HG03108 (cell line): ENCODE data around the gene MYO1A.
"Not testable (repeated sequence)": the region's sequence is repeated elsewhere in the genome, so short reads cannot be mapped to it uniquely, and the experiment has no call there.

Experiments
- ATAC-seq: cut with Tn5 transposase; IDR thresholded peaks from one replicate; pipeline ENCODE4 v1.9.1; 2021; ENCODE audit warnings: moderate library complexity; ENCODE audit not compliant: unreplicated experiment

The MYO1A gene

DNA sequence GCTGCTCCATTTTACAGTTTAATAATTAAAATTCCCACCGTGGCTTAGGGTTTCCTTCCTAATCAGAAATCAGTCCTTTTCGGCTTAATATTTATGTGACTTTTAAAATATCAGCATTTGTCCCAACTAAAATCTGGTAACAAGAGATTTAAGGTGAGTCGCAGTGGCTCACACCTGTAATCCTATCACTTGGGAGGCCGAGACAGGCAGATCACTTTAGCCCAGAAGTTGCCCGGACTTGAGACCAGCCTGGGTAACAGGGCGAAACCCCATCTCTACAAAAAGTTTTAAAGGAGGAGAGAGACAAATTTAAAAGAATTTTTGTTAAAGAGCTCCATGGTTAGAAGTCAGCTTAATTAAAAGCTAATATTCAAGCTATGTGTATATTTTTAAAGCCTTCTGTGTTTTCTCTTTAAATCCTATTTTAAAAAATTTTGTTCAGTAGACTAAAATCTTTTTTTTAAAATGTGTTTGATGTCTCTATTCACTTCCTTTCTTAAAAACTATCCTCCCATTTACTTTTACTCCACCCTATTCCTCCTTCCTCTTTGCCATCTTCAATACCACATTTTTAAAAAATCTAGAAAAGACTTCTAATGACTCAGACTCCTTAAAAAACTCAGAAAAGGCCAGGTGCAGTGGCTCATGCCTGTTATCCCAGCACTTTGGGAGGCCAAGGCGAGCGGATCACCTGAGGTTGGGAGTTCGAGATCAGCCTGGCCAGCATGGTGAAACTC, 29.8 kb downstream of the MYO1A start:
- no peak for ATAC-seq

DNA sequence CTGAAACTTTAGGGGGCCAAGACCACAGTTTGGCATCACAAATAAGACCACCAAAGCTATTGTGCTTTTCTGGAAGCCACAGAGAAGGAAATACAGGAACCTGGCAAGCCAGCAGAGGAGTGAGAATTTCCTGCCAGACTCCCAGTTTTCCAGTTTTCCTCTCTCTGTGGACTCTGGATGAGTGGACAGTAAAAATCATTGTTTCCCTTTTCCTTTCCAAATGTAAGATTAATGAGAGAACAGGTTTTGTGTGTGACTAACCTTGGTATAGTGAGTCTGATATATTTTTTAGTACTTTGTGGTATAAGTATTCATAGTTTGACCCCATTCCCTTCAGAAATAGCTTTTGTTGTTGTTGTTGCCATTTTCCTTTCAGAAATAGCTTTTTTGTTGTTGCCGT, 31.0 kb downstream of the MYO1A start:
- ATAC-seq, result no peak

DNA sequence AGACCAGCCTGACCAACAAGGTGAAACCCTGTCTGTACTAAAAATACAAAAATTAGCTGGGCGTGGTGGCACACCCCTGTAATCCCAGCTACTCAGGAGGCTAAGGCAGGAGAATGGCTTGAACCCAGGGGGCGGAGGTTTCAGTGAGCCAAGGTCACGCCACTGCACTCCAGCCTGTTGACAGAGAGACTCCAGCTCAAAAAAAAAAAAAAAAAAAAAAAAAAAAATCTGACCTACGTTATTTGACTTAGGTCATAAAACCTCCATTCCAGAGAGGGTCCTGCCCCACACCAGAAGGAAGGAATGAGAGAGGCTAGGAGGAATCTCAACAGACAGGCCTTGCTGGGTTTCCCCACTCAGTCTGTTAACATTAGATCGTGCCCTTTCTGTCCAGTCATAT, 31.6 kb downstream of the MYO1A start:
- not testable (repeated sequence) for ATAC-seq

DNA sequence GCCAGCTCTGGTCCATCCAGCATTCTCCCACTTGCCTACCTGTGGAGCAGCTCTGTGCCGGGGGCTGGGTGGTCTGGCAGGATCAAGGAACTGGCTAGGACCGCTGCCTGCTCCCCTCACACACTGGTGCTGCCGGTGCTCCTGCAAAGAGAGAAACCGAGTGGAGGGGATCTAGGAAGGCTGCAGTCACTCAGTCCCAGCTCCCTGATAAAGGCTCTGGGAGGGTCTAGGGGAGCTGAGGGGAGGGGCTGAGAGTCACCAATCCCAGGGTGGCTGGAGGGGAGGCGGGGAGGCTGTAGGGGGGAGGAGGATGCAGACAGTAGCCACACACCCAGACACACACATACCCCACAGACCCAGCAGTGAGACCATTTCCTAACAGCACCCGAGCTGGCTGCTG, 33.6 kb downstream of the MYO1A start, which contains the start of gene TAC3:
Gene TAC3 (minus strand): TSS at position 182 of the 400 bp plus-strand sequence. CDS start 732 bp downstream, outside the sequence.
- ATAC-seq, result no peak

DNA sequence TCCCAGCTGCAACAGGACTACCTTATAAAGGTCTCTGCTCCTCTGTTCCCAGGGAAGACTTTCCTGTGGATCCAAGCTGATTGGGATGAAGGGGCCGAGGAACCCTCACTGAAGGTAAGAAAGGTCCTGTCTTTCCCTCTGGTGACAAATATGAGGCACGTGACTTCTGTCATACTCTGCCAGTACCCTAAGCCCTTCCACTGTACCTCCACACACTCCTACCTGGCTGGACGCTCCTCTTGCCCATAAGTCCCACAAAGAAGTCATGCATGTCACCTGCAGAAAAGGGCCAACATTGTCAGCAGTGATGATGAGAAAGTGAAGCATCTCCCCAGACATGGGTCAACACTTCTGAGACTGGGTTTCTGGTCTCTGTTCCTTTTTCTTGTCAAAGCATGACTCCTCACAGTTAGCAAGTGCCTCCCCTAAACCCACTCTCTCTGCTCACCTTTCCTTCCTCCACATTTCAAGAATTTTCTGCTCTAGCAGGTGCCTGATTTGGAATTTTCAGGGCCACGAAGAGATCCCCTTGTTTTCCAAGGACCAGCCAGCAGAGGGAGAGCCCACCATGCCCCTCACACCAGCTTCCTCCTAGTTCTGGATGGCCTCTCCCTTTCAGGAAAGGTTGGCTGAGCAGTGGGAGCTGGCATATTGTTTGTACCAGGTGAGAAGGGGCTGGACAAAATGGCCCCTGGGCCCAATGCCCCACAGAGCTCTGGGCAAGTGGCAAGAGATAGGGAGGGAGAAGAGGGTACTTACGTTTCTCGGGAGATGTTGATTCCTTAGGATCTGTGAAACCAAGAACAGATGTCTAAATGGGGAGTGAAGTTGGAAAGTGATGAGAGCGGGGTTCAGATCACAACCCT, 37.1 kb downstream of the MYO1A start:
- ATAC-seq, result peak; percentile 87

DNA sequence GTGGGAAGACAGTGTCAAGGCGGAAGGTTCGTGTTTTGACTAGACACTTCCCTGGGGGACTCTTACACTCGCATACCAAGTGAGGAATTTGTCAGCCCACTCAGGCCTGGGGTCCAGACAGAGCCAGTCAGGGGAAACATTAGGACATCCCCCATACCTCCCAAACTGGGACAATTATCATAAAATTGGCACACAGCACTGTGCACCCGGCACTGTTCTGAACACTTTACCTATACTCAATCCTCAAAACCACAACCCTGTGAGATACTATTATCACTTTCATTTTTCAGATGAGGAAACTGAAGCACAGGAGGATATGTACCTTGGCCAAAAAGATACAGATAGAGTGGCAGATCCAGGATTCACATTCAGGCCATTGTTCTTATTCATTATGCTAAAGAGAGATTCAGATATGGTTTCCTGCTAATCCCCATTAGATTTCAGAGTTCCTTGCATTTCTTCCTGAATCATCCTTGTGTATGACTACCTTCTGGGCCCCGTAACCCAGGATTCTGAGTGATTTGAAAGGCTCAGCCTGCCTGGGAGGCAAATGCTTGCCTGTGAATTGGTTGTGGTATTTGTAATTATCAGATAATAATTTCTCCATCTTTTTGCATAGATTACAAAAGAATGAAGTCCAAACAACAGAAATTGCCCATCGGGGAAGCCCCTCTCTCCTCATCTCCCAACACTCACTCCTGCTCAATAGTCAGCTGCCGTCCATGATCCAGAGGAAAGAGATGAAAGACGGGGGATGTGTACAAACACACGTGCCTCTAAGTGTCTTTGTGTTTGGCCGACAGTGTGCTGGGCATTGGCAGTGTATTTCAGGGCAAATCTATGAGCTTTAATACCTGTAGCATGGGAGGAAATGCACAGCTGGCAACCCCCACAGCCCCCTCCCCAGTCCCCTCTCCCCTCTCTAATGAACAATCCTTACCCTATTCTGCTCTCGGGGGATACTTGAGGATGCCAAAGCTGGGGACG, 38.2 kb downstream of the MYO1A start:
- ATAC-seq, result no peak

DNA sequence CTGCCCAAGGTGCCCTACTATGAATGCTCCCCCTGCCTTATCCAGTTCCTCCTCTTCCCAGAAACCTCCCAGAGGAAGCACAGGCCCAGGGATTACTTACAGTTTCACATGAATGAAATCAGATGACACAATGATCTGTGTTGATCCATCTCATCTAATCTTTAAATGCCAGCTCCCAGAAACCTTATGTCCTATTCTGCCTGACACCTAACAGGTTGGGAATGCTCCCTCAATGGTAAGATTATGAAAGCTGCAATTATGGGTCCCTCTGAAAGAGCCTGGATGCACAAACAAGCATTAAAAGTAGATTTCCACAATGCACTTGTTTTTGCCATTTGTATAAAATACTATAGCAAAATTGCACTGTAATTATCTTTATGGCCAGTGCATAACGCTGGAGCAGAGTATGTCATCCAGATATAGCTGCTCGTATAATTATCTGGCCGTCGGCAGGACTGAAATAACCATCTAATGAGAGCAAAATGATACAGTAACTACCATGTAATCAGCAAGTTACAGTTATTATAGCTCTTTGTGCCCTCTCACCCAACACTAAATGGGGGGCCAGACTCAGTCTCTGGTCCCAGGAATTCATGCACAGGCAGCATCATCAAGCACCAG, 39.2 kb downstream of the MYO1A start:
- ATAC-seq, result no peak

DNA sequence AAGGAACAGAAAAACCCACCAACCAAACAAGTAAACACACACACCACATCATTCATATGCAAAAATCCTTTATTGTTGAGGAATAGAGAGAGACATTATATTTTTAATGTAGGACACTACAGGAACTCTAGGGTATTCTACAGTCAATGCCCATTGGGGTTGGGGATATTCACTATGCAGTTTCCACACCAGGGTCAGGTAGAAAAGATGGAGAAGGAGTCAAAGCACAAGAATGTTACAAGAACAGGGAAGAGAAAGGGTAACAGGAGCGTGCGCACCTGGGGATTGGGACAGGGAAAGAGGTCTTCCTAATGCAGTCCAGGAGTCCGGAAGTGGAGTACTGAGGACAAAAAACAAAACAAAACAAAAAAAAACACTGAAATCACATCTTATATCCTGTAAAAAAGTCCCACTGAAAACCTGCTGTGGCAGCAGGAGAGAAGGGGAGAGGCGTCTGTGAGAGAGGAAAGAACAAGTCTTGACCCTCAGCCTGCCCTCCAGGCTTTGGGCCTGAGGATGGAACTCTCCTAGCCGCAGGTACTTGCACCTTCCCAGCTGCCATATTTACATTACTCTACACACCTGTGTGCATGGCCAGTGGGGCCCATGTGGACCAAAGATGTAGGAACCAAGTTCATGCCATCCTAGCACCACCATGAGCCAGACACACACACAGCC, 39.8 kb downstream of the MYO1A start:
- ATAC-seq, result no peak

DNA sequence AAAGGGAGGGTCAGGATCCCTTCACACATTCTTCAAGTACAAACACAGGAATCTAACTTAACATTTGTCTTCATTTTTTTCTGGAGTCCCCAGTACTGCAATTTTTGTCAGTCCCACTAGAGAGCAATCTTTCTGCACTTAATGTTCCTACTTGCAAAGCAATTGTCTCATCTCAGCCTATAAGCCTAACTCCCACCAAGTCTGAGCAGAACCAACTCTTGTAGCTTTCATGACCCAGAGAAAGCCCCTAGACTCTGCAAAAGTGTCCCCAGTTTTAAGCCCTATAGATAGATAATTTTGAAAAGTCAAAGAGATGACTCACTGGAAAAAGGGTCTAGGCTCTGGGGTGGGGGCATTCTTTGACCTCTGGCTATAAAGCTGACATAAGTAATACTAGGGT, 41.8 kb downstream of the MYO1A start:
- no peak for ATAC-seq

DNA sequence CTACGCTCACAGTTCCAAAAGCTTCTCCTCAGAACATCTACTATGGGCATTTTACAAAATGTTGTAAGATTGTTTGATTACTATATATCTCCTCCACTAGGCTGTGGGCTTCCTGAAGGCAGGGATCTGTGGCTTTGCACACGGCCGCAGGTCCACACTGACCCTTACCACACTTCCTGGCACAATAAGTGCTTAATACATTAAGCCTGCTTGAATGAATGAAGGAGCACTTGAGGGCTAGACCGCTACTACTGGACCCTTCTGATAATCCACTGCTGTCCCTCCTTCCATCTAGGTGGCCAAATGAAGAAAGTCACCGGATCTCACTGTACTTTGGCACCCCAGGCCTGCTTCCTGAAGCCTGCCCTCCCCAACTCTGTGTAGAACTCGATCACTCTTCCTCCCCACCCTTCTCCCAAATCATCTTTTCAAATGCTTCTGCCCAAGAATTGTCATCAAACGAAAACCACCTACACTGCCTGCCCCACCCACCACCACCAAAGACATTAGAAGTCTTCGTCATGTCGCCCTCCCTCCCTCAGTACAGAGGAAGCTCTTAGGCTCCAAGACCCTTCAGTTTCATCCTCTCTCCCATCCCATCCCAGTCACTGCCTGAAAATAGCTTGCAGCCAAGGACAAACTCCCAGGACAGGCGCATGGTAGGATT, 43.0 kb downstream of the MYO1A start:
- no peak for ATAC-seq

DNA sequence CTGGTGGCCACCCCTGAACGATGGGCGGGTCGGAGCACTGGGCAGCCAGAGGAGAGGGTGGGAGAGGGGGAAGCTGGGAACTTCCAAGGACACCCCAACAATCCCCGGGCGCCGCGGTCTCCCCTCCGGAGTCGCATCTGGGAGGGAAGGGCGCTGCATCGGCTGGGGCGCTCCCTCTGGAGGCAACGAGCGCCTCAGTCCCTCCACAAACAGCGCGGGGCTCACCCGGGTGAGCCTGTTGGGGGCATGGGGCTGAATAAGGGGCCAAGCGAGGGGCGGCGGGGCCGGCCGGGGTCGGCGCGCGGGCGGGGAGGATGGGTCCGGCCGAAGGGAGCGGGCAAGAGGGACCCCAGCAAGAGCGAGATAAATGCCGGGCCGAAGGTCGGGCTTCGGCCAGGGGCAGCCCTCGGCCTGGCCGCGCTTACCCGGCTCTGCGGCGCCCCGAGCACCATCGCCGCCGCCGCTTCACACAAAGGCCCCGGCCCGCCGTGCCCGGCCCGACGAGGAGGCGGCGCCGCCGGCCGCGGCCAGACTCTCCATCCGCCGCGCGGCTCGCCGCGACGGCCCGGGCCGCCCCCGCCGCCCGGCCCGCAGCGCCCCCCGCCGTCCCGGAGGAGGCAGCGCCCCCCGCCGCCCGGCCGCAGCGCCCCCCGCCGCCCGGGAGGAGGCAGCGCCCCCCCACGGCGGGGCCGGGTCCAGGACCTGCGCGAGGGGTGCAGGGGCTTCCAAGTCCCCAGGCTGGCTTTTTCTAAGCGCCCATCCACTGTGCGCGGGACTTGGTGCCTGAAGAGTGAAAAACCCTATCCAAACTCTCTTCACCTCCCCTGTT, 43.7 kb downstream of the MYO1A start, which contains the start of gene ZBTB39:
Gene ZBTB39 (minus strand): TSS at position 567 of the 829 bp plus-strand sequence. CDS start 1,629 bp downstream, outside the sequence.
- ATAC-seq, result peak; percentile 60

DNA sequence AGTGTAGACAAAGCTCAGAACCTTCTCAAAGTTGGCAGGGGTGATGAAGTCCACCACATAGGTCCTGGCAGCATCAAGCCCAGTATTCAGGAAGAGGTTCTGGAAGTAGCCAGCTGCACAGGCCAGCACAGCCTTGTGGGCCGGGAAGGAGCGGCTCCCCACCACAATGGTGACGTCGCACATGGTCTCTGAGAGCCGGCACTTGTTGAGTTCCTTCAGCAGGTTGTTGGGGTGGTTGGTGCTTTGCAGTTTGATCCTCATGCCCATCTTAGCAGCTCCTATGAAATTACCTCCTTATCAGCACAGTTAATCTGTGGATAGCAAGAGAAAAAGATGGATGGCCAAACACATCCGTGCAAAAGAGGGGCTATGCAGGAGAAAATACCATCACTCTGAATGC, 45.3 kb downstream of the MYO1A start:
- no peak for ATAC-seq

DNA sequence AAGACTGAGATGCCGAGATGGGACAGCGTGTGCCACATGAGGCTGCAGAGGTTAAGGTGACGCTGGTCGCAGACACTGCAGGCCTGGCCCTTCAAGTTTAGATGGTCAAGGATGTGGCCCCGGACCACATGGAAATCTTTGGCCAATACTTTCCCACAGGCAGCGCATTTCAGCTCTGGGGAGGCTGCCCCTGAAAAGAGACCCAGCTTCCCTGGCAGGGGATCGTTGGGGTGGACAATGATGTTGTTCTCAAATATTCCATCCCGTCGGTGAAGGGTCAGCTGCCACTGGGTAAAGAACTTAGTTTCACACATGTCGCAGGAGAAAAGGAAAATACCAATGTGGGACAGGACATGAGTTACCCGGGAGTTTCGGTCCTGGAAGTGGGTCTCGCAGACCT, 46.5 kb downstream of the MYO1A start:
- ATAC-seq, result no peak

DNA sequence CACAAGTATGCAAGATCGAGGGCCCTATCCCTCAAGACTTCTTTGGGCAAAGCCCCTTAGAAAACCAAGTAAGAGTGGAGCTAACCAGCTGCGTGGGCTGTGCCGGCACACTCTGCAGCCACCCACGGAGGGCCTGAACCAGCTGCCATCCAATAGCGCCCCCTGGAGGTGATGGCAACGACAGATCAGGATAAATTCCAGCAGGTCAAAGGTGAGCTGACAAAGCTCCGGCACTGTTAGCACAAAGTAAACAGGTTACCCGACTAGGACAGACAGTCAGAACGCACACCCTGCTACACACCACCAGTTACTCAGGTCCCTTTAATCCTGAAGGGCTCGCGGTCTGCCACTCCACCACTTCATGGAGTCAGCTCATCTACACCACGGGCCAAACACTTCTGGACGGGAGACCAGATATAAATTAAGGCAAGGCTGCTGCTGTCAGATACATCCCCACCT, 48.5 kb downstream of the MYO1A start:
- no peak for ATAC-seq

DNA sequence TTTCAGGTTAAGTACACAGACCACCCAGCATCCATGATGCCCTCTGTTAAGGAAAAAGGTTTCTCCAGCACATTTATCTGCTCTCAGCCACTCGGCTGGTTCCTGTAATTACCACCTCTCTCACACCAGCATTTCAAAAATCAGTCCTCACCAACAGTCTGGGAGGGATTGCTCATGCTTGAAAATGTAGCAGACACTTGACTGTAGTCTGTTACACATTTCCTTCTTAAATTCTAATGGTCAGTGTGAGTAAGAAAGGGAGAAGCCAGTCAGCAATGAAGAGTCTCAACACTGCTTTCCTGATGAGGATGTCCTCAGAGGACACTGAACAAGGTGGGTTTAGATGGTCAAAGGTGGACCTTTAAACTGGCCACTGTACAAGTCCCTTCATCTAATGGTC, 49.5 kb downstream of the MYO1A start:
- no peak for ATAC-seq

DNA sequence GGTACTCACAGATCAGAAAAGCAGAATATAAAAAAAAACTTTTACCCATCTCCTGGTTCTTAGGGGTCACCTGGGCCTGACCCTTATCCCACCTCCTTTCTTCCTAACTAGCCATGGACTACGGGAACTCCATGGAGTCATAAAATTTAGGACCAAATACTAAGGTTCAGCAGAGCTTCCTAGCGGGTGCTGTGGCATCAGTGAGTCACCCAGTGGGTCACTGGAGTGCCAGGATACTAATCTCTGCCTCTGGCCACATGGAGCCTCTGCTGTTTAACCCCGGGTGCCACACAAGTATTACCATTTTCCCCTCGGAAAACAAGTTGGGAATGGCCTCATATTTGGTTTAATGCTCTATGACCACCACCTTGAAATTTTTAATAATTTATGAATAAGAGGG, 50.5 kb downstream of the MYO1A start:
- ATAC-seq, result no peak

DNA sequence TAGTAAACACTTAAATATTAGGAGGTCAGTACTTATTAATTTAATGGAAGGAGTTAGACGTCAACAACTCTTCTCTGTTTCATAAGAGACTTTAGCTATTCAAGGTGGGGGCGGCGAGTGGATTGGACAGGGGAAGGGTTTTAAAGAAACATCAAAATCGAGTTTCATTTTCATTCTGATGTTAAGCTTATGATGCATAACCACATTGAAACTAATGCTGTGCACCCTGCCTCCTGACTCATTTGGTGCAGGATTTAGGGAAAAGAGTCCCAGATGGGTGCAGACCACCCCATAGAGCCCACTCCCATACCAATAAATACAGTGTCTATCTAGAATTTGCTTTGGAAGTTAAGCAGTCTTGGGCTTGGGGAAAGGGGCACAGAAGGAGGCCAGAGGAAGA, 50.9 kb downstream of the MYO1A start:
- peak; percentile 64 for ATAC-seq

DNA sequence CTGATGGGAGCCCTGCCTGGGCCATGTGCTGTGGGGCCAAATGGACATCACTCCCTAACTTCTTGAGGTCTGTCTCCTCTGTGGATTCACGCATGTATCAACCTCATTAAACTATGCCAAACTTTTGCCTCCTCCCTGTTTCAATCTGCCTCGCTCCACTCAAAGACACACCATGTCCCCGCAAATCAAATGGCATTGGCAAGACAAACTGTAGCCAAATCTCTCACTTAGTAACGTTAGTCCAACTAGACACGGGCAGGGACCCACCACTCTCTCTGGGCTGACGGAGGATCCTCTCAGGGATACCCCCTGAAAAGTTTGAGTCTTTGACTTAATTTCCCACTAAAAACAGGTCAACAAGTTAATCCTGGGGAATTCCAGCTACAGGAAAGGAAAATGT, 51.6 kb downstream of the MYO1A start:
- ATAC-seq, result no peak
